ENCODE data around the gene IMP4. TPM values are rescaled to one million over a fixed set of nuclear protein-coding genes. Genes with fewer than 3 reads are reported as not detected.

IMP4 gene
- total and polyA plus RNA-seq, 2 experiments from 2014 or later = 52.4 to 56.4 TPM

GRCh38 chr2:130385709-130386108, 43.0 kb downstream of the IMP4 start:
- Histone ChIP-seq H3K4me3 (no peak overlapping the region), H3K27me3 (no peaks in the 10 kb centered on the region), H3K79me2 (no peaks in the 10 kb centered on the region), H3K36me3 (replicated peaks; ENCODE audit: insufficient read depth, low read depth) (no peaks in the 10 kb centered on the region), H3K27ac (no peak overlapping the region), H3K9me2 (replicated peaks; ENCODE audit: insufficient read depth) (no peaks in the 10 kb centered on the region), H3K4me1 (ENCODE audit: insufficient read depth) (peaks cover 5% of the 10 kb centered on the region), H4K20me1 (ENCODE audit: insufficient read depth, poor library complexity, severe bottlenecking) (no peaks in the 10 kb centered on the region), H3K4me2 (no peak overlapping the region), H2AFZ (no peak overlapping the region), H3K9me3 (ENCODE audit: low read depth) (no peaks in the 10 kb centered on the region)
- no peak for DNase-seq (ENCODE audit: low spot score)
- TF ChIP-seq CTCF (IDR thresholded peaks at IDR 0.05; ENCODE audit: poor library complexity) (no peak), EZH2phosphoT487 (IDR thresholded peaks at IDR 0.05; ENCODE audit: low read depth, severe bottlenecking, unreplicated experiment) (no peak), EZH2 (IDR thresholded peaks at IDR 0.05; ENCODE audit: borderline replicate concordance) (no peak)
- WGBS (ENCODE audit: low lambda C conversion rate, missing lambda C conversion rate) = 87% methylated on average over 3 of the region's 3 CpGs

- DNase-seq (ENCODE audit: low spot score) = no peak
- Histone ChIP-seq H4K20me1 (ENCODE audit: insufficient read depth, poor library complexity, severe bottlenecking) (no peaks in the 10 kb centered on the region), H3K36me3 (replicated peaks; ENCODE audit: insufficient read depth, low read depth) (no peaks in the 10 kb centered on the region), H3K4me2 (no peak overlapping the region), H3K79me2 (no peaks in the 10 kb centered on the region), H3K4me3 (no peak overlapping the region), H3K9me2 (replicated peaks; ENCODE audit: insufficient read depth) (no peaks in the 10 kb centered on the region), H3K27ac (no peak overlapping the region), H3K4me1 (ENCODE audit: insufficient read depth) (peaks cover 7% of the 10 kb centered on the region), H3K27me3 (no peaks in the 10 kb centered on the region), H2AFZ (no peak overlapping the region), H3K9me3 (ENCODE audit: low read depth) (no peaks in the 10 kb centered on the region)
- 92% methylated on average over 4 of the region's 4 CpGs for WGBS (ENCODE audit: low lambda C conversion rate, missing lambda C conversion rate)
- TF ChIP-seq EZH2 (IDR thresholded peaks at IDR 0.05; ENCODE audit: borderline replicate concordance) (no peak), EZH2phosphoT487 (IDR thresholded peaks at IDR 0.05; ENCODE audit: low read depth, severe bottlenecking, unreplicated experiment) (no peak), CTCF (IDR thresholded peaks at IDR 0.05; ENCODE audit: poor library complexity) (no peak)
These were observed 44.3 kb downstream of the IMP4 start for GRCh38 chr2:130387071-130387400.

- Histone ChIP-seq H3K36me3 (replicated peaks; ENCODE audit: insufficient read depth, low read depth) (no peaks in the 10 kb centered on the region), H3K4me2 (no peak overlapping the region), H3K9me2 (replicated peaks; ENCODE audit: insufficient read depth) (no peaks in the 10 kb centered on the region), H2AFZ (no peak overlapping the region), H3K27me3 (no peaks in the 10 kb centered on the region), H3K79me2 (no peaks in the 10 kb centered on the region), H3K9me3 (ENCODE audit: low read depth) (no peaks in the 10 kb centered on the region), H3K27ac (no peak overlapping the region), H3K4me1 (ENCODE audit: insufficient read depth) (peaks cover 7% of the 10 kb centered on the region), H4K20me1 (ENCODE audit: insufficient read depth, poor library complexity, severe bottlenecking) (no peaks in the 10 kb centered on the region), H3K4me3 (no peak overlapping the region)
- no peak for DNase-seq (ENCODE audit: low spot score)
- WGBS (ENCODE audit: low lambda C conversion rate, missing lambda C conversion rate) = 77% methylated on average over 4 of the region's 4 CpGs
- TF ChIP-seq CTCF (IDR thresholded peaks at IDR 0.05; ENCODE audit: poor library complexity) (no peak), EZH2 (IDR thresholded peaks at IDR 0.05; ENCODE audit: borderline replicate concordance) (no peak), EZH2phosphoT487 (IDR thresholded peaks at IDR 0.05; ENCODE audit: low read depth, severe bottlenecking, unreplicated experiment) (no peak)
These were observed 45.1 kb downstream of the IMP4 start for GRCh38 chr2:130387804-130388203.

Data from hepatocyte (in vitro differentiated cells).